Left ventricle myocardium superior (tissue), 1 donor: ENCODE measurements around the gene SNRPD3. TPM values are rescaled to one million over a fixed set of nuclear protein-coding genes. Genes with fewer than 3 reads are reported as not detected.

Experiments used
- ATAC-seq: fragments of 200-7000 bp; cut with Tn5 transposase; one replicate; pipeline ENCODE4 v1.9.1; 2020; ENCODE audit warnings: mild to moderate bottlenecking, moderate library complexity
- DNase-seq: peaks from one replicate; pipeline ENCODE4 v3.0.0-alpha.2; 2020
- intact Hi-C: fragments of 100-400 bp; cut with micrococcal nuclease; formaldehyde crosslinking; loops from one replicate; pipeline ENCODE4 v1.11.0; 2022
- total RNA-seq: library from RNA; stranded (reverse); fragmentation: NEBNext Ultra II Directional; extraction: Animal tissue kit (Norgen Biotek cat#: 25700); gene quantifications from one replicate; pipeline ENCODE4 v1.2.1, GENCODE V29; 2021
- donor health status: DM: no; HTN: yes; CAD: no; lungs with severe emphysema.

Gene SNRPD3
- total RNA-seq, 1 donor from 2014 or later, result 73.7 TPM

GRCh38 chr22:24559471-24559870 lies 3.7 kb downstream of the SNRPD3 start:
- intact Hi-C loops, result no loop called here
- ATAC-seq, result no peak
- no peak for DNase-seq

GRCh38 chr22:24563246-24563645 lies 7.4 kb downstream of the SNRPD3 start:
- no peak for DNase-seq
- intact Hi-C loops, result no loop called here
- ATAC-seq, result no peak

DNA sequence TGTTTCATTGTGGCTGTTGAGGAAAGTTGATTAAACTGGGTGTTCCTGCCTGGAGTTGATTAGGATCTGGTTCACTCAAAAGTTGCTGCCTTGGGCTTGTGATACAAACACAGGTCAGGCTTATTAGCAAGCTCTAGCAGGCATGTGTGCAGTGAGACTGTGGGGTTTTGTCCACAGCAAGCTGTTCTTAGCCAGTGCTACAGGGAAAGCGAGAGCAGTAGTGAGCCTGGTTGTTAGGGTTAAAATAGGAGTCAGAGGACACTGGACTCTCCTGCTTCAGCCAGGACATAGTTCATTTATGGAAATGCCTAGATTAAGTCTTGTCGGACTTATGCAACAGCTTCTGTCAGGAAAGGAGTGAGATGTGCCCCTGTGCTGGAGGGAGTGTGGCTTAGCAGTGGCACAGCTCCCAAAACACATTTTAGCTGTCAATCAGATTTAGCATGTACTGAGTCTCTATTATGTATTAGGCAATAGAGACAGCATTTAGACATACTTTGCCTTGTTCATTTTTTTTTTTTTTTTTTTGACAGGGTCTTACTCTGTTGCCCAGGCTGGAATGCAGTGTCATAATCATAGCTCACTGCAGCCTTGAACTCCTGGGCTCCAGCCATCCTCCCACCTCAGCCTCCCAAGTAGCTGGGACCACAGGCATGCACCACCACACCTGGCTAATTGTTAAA lies 8.7 kb downstream of the SNRPD3 start:
- intact Hi-C loops, result no loop called here
- DNase-seq (no peak), ATAC-seq (peak; percentile 91)

DNA sequence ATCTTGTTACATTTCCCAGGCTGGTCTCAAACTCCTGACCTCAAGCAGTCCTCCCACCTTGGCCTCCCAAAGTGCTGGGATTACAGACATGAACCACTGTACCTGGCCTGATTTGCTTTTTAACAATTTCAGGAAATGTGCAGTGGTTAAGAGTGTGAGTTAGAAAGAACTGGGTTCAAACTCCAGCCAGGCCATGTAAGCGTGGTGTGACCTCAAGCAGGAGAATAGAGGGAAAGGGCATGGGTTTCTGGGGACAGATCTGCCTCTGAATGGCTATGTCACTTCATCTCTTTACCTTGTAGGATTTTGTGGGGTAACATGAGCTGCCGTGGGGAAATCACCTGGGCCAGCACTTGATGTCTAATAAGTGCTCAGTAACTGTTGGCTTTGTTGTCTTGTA lies 9.3 kb downstream of the SNRPD3 start:
- no peak for ATAC-seq
- no peak for DNase-seq
- intact Hi-C loops, result no loop called here

GRCh38 chr22:24566899-24567511 lies 11.2 kb downstream of the SNRPD3 start:
- intact Hi-C loops, result no loop called here
- ATAC-seq, result no peak
- DNase-seq, result no peak

DNA sequence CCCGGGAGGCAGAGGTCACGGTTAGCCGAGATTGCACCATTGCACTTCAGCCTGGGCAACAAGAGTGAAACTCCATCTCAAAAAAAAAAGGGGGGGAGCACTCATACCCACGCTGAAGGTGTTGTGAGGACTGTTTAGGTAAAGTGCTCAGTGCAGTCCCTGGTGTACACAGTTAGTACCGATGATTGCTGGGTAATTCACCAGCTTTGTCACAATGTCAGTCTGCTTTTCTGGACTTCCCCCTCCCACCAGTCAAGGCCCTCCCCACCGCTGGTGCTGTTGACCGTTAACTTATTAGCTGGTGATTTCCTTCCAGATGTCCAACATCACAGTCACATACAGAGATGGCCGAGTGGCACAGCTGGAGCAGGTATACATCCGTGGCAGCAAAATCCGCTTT lies 11.9 kb downstream of the SNRPD3 start:
- intact Hi-C loops, result no loop called here
- DNase-seq (no peak), ATAC-seq (no peak)

DNA sequence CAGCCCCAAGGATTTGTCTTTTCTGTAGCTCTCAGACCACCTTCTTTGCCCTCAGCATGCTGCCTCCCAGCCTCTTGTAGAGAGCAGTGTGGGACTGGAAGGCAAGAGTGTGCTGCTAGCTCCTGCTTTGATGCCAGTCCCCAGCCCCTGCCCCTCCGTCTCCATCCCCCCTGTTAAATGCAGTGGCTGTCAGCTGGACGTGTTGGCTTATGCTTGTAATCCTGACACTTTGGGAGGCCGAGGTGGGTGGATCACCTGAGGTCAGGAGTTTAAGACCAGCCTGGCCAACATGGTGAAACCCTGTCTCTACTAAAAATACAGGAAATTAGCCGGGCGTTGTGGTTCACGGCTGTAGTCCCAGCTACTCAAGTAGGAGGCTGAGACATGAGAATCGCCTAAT lies 15.5 kb downstream of the SNRPD3 start:
- ATAC-seq, result no peak
- DNase-seq, result no peak
- intact Hi-C loops, result no loop called here

DNA sequence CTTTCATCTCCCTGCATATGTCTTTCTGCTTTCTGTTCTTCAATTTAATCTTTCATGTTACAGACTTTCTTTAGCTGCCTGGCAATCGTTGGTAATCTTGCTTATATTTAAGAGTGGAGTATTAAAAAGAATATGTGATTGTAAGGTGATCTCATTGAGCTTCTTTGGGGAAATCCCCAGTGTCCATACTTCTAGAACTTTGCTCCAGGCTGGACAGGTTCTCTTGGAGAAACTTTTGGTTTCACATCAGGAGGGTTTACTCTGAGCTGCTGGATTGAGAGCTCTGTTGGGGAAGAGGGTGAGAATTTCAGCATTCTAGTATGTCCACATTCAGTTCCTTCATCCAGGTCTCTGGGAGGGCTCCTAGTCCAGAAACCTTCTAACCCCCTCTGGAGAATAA lies 21.0 kb downstream of the SNRPD3 start:
- DNase-seq, result no peak
- no peak for ATAC-seq
- intact Hi-C loops, result no loop called here

DNA sequence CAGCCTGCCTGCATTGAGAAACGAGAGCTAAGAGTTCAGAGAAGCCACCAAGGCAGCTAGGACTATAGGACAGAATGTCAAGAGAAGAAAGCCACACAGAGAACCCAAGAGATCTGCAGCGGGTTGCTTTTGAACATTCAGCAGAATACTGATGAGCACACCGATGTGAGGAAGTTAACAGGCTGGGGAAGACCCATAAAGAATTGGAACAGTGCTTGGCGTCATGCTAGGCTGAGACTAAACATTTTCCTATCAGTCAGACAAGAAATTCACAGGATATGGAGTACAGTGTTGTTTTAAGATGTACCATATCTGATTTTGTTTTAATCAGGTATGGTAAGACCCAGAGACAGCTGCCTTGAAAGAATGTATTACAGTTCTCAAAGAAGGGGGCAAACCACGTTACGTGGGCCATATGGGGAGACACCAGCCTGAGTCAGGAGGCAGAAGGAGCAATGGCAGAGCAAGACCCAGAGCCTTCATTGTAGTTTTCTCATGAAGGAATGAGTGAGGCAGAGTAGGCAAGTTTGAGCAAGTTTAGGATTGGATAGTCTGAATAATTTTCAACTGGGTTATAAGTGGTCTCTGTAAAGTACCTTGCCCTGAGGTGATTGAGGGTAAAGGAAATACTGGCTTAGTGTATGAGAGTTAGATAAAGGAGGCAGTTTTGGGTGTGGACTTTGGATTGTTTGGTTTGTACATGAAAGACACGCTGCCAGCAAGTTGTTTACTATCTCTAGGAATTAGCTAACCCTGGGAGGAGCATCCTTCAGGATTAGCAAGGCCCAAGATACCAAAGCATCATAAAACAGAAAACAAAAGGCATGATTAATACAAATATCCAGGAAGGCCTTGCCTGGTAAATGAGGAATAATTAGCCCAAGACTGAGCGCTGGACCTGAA lies 22.8 kb downstream of the SNRPD3 start:
- intact Hi-C loops, result no loop called here
- ATAC-seq (no peak), DNase-seq (no peak)

- no peak for ATAC-seq
- DNase-seq, result no peak
- intact Hi-C loops, result no loop called here
These were observed 23.4 kb downstream of the SNRPD3 start for GRCh38 chr22:24579258-24579601.

DNA sequence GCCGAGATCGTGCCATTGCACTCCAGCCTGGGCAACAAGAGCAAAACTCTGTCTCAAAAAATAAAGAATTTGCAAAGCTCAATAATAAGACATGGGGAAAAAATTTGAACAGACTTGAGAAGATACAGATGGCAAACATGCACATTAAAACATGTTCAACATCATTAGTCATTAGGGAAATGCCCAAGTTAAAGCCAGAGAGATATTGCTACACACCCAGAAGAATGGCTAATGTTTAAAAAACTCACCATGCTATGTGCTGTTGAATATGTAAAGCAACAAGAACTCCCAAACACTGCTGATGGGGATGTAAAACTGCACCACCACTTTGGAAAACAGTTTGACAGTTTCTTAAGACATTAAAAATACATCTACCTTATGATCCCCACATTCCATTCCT lies 24.5 kb downstream of the SNRPD3 start:
- ATAC-seq, result no peak
- intact Hi-C loops, result no loop called here
- no peak for DNase-seq

GRCh38 chr22:24582056-24582814 lies 26.4 kb downstream of the SNRPD3 start:
- intact Hi-C loops, result no loop called here
- no peak for DNase-seq
- no peak for ATAC-seq

GRCh38 chr22:24583221-24584165 lies 27.7 kb downstream of the SNRPD3 start:
- DNase-seq (peak; percentile 61), ATAC-seq (peak; percentile 62)
- intact Hi-C loops, result no loop called here

GRCh38 chr22:24584166-24584790 lies 28.5 kb downstream of the SNRPD3 start:
- ATAC-seq (peak; percentile 14), DNase-seq (no peak)
- intact Hi-C loops, result no loop called here

GRCh38 chr22:24584871-24585411 lies 29.1 kb downstream of the SNRPD3 start:
- intact Hi-C loops, result no loop called here
- DNase-seq (no peak), ATAC-seq (no peak)

DNA sequence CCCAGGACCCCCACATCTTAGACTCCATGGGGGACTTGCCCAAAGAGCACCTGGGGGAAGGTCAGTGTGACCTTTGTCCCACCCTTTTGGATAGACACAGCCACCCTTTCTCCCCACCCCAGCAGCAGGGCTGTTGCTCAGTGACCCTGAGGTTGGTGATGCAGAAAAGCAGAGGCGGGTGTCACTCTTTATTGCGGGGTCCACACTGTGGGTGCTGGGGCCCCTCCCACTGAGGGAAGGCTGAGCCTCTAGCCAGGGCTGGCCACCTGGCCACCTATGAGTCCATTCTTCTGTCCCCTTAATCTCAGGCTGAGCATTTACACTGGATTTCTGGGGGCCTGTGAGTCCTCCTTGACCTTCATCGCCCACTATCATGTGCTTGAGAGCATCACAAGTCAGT lies 29.7 kb downstream of the SNRPD3 start:
- intact Hi-C loops, result no loop called here
- ATAC-seq (no peak), DNase-seq (no peak)

GRCh38 chr22:24585927-24586546 lies 30.2 kb downstream of the SNRPD3 start:
- ATAC-seq (no peak), DNase-seq (no peak)
- intact Hi-C loops, result no loop called here

- intact Hi-C loops, result no loop called here
- DNase-seq, result no peak
- ATAC-seq, result no peak
These were observed 31.5 kb downstream of the SNRPD3 start for GRCh38 chr22:24587251-24587650.
